T1000 (cell line): ENCODE measurements around the gene TMEM170A.
"Not testable (repeated sequence)": the region's sequence is repeated elsewhere in the genome, so short reads cannot be mapped to it uniquely, and the experiment has no call there.

Experiments
- DNase-seq: peaks from one replicate; lab custom pipeline; 2025; ENCODE audit warnings: mixed read lengths; lab: John Stamatoyannopoulos, UW

Gene TMEM170A

GRCh38 chr16:75481475-75481874, 17.0 kb upstream of the TMEM170A start:
- no peak for DNase-seq

GRCh38 chr16:75479421-75479990, 15.0 kb upstream of the TMEM170A start:
- no peak for DNase-seq

GRCh38 chr16:75478480-75479345, 14.2 kb upstream of the TMEM170A start:
- DNase-seq = no peak

DNA sequence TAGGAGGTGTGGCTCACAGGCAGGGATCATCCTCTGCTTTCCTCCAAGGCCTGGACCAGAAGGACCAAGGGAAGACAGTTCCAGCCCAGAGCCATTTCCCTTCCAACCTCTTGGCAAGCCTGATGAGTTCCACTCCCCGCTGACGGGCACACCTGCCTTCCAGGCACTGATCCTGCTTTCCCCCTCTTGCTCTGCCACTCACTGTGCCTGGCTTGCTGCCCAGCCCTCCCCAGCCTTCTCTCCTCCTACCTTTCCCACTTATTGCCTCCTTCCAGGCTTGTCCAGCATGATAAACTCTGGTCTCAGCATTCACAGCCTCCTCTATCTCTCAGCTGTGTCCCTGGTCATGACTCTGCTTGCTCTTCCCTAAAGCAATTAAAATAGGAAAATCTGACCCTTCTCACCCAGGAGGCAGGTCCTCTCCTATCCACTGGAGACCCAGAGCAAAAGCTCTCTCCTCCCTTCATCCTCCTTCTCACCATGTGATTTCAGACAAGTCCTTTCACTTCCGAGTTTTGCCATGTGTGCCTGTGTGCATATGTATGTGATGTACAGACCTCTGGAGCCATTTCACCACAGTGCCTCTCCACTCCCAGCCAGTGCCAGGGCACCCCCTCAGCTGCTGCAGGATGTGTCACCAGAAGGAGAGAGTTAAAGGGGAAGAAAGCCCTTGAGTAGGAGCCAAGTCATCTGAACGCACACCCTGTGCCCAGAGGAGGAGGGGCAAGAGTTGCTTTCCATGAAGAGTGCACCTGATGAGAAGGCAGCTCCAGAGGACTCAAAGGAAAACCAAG, 13.4 kb upstream of the TMEM170A start:
- DNase-seq = no peak

- no peak for DNase-seq
Measured at GRCh38 chr16:75476817-75477216, 12.3 kb upstream of the TMEM170A start.

GRCh38 chr16:75475420-75475847, 10.9 kb upstream of the TMEM170A start:
- no peak for DNase-seq

DNA sequence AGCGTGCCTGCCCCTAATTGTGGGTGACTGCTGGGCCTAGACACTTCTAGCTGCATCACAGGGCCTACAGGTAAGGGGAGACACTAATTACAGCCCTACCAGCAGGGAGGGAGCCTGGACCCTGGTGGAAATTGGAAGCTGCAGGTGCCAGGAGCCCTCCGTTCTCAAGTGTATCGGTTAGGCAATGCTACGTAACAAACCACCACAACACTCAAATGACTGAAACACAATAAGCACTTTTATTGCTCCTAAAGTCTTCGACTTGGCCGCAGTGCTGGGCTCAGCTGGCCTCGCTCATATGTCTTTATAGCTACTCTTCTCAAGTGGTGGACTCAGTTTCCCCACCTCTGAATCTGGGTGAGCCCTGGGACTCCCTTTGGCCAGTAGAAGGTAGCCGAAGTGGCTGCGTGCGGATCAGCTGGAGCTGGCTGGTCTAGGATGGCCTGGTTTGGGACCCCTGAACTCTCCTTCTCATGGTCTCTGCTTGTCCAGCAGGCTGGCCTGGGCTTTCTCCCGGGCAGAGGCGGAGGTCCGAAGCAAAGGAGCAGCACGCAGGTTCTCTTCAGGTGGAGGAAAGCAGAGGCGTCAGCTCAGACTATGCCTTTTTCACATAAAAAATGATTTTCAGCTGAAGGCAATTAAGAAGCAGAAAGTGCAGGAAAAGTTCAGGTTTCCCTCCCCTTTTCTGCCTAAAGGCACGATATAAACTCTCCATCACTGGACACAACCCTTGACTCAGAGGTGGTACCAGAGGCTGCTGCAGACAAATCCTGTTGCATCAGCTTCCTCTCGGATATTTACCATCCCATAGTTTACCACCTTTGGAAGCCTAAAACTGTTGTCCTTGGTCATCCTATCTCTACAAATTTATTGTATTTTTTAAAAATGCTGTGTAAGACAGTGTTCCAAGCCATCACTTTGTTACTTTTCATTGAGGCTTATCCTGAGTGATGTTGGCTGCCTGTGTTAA, 8.7 kb upstream of the TMEM170A start:
- DNase-seq = no peak

GRCh38 chr16:75471723-75472633, 7.5 kb upstream of the TMEM170A start:
- no peak for DNase-seq

DNA sequence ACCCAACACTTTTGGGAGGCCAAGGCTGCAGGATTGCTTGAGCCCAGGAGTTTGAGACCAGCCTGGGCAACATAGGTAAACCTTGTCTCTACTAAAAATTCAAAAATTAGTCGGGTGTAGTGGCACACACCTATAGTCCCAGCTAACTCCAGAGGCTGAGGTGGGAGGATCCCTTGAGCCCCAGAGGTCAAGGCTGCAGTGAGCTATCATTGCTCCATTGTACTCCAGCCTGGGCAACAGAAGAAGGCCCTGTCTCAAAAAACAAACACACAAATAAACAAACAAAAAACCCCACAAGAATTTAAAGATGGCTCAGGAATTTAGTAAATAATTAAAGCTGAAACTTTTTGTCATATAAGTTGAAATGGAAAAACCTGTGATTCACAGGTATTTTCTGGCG, 2.3 kb upstream of the TMEM170A start:
- no peak for DNase-seq

DNA sequence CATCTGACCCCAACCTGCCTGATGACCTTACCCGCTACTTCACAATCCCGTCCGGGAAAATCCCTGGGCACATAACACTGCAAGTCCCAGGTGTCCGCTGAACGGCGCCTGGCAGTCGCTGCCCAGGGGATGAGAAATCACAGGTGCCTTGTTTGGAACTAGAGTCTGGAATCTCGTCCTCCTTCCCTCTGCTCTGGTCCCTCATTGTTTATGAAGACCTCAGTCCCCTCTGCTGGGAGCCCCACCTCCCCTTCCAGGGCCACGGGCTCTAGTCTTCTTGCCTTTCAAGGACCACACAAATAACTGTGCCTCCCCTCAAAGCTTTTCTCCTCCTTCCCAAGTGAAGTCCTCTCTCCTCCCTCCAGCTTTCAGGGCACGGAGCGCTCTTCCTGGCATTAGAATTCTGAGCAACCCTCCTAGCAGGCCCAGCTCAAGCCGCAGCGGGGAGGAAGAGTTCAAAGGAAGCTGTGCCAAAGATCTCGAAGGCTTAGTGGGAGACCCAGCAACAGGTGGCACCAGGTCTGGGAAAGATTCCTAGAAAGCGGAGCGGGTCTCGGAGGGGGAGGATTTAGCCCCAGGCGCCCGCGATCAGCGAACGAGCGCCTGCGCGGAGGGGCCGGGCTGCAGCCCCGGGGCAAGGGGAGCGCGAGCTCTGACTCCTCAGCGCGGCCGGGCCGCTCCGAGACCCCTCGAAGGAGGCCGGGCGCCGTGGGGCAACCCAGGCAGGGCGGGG, 934 bp downstream of the TMEM170A start:
- DNase-seq = peak; percentile 30

GRCh38 chr16:75462806-75463205, 1.7 kb downstream of the TMEM170A start:
- DNase-seq = no peak

- no peak for DNase-seq
Measured at GRCh38 chr16:75461575-75461974, 2.9 kb downstream of the TMEM170A start.

DNA sequence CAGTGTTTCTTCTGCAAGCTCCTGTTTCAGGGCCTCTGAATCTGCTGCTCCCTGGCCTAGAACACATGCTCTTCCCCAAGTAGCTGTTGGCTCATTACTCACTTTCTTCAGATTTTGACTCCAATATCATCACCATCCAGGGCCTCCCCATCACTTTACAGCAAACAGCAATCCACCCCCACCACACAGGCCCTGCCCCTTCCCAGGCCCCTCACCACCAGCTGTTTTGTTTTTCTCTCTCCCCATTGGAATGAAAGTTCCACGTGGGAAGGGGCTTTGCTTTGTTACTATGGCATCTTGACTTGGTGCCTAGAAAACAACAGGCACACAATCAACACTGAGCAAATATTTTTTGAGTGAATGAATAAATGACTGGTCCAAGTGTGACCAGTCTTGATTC, 4.0 kb downstream of the TMEM170A start:
- DNase-seq = no peak

DNA sequence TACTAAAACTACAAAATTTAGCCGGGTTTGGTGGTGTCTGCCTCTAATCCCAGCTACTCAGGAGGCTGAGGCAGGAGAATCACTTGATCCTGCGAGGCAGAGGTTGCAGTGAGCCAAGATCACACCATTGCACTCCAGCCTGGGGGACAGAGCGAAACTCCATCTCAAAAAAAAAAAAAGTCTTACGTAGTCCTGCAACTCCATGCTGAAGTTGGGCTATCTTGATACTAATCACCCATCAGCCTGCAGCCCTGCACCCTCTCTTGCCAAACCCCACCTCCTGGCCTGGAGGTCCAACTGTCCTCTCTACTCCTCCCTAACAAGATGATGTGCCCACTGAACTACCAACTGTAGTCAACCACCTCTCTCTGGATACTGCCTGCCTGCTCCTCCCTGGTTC, 4.8 kb downstream of the TMEM170A start:
- no peak for DNase-seq

DNA sequence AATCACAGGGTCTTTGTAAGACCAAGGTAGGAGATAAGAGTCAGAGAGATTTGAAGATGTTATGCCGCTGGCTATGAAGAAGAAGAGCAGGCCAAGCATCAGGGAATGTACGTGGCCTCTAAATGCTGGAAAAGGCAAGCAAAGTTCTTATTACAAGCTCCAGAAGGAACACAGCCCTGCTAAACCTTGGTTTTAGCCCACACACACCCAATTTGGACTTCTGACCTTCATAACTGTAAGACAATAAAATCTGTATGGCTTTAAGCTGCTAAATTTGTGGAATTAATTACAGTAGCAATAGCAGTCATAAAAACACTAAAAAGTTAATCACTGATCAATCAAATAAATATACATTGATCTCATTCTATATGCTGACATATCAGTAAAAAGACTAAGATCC, 6.0 kb downstream of the TMEM170A start:
- DNase-seq = no peak

DNA sequence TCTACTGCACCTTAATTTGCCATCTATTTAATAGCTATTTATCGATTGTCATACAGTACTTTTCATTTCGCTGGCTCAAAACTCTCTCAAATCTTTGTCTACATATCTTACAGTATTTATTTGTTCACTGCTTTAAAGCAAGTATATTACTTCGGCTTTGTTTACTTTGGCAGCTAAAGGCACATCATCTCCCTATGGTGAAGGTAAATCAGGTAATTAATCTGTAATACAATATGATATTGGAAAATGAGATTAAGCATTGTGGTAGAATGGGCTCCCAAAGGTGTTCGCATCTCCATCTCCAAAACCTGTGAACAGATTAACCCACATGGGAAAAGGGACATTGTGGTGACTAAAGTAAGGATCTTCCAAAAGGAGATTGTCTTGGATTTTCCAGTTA, 6.5 kb downstream of the TMEM170A start:
- DNase-seq = no peak

DNA sequence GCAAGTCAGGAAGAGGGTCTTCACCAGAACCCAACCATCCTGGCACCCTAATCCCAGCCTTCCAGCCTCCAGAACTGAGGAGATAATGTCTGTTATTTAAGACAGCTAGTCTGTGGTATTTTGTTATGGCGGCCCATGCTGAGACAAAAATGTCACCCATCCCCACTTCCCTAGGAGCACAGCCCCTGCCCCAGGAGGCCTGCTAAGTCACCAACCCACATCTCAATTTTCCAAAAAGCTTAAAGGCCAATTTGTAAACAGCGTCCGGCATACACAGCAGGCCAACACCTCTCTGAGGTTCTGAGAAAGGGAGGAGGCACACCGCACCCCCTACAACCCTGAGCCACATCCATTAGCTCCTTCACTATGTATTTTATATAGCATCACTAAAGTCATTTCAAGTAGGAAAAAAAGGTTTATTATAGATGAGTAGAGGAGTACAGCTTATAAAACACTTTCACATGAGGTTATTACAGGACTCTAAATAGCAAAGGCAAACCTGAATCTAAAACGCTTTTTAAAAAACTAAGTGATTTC, 6.9 kb downstream of the TMEM170A start:
- no peak for DNase-seq

DNA sequence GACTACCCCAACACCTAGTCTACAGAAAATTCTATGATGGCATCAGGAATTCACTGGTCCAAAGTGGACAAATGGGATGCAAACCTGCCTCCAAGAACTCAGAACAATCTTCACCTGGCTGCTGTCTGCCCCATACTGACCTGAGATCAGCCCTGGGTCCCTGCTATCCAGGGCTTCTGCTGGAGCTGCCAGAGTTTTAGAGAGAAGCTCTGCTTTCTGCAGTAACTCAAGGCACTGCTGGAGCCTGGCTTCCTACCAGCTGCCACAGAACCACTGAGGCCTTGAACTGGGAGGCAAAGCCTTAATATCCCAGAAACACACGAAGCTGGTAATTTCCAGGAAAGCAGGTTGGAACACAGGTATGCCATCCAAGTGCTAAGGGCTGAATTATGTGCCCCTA, 7.5 kb downstream of the TMEM170A start:
- DNase-seq = no peak

- DNase-seq = not testable (repeated sequence)
Measured at GRCh38 chr16:75456486-75456885, 8.0 kb downstream of the TMEM170A start.

DNA sequence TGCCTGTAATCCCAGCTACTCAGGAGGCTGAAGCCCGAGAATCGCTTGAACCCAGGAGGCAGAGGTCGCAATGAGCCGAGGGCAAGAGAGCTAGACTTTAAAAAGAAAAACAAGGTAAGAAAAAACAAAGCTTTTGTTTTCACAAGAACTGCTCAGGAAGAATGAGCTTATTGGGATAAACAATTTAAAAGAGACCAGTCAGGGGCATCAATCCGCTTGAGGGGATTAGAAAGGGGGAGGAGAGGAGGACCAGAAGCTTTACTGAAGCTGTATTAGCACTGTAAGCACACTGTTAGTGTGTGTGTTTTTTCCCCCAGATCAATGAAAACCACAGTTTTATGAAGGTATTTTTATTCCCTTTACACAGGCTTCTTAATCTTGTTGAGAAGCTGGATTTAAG, 8.8 kb downstream of the TMEM170A start:
- no peak for DNase-seq
